Body of pancreas (tissue), 4 donors: ENCODE data around the gene PPP2R5B.

Experiments used
- POLR2A ChIP-seq, 3 donors: fragments of 450-650 bp; IDR thresholded peaks; one replicate each; pipeline ENCODE4 v1.6.1; 2016; ENCODE audit warnings: antibody characterized with exemption in 3 of 3, mild to moderate bottlenecking in 2 of 3
- TF ChIP-seq, protein P1 (sequence below), 7 experiments: fragments of 450-650 bp in 4 of 7; fragments of 200-600 bp in 3 of 7; sonication (generic) in 3 of 7; IDR thresholded peaks; one replicate each; pipeline ENCODE4 v1.5.1; 2016 to 2019; ENCODE audit warnings: antibody characterized with exemption in 7 of 7

DNA sequence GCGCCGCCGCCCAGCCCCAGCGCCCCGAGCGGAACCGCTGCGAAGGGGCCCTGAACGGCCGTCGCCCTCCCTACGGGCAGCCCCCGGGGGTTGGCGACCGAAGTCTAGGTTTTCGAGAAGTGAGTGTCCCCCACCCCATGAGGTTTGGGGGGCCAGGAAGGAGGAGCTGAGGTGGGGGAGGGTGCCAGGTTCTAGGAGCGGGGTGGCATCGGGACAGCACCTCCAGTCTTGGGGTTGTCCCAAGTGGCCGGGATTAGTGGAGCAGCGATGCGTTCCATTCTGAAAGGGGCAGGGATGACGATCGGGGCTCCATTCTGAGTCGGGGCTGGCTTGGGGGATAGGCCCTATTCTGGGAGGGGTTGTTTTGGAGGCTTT is 408 bp downstream of the PPP2R5B start:
- TF ChIP-seq, protein P1, sequence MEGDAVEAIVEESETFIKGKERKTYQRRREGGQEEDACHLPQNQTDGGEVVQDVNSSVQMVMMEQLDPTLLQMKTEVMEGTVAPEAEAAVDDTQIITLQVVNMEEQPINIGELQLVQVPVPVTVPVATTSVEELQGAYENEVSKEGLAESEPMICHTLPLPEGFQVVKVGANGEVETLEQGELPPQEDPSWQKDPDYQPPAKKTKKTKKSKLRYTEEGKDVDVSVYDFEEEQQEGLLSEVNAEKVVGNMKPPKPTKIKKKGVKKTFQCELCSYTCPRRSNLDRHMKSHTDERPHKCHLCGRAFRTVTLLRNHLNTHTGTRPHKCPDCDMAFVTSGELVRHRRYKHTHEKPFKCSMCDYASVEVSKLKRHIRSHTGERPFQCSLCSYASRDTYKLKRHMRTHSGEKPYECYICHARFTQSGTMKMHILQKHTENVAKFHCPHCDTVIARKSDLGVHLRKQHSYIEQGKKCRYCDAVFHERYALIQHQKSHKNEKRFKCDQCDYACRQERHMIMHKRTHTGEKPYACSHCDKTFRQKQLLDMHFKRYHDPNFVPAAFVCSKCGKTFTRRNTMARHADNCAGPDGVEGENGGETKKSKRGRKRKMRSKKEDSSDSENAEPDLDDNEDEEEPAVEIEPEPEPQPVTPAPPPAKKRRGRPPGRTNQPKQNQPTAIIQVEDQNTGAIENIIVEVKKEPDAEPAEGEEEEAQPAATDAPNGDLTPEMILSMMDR (IDR thresholded peaks at IDR 0.05) = peak in 2 of 7 experiments; percentile 1 to 13
- TF ChIP-seq POLR2A (IDR thresholded peaks at IDR 0.05) = no peak
